HG03565 (cell line): Measurements from ENCODE around the gene CMIP.

Experiments
- ATAC-seq: cut with Tn5 transposase; IDR thresholded peaks from one replicate; pipeline ENCODE4 v1.9.1; 2021; ENCODE audit warnings: mild to moderate bottlenecking, moderate library complexity; ENCODE audit not compliant: unreplicated experiment

The CMIP gene

DNA sequence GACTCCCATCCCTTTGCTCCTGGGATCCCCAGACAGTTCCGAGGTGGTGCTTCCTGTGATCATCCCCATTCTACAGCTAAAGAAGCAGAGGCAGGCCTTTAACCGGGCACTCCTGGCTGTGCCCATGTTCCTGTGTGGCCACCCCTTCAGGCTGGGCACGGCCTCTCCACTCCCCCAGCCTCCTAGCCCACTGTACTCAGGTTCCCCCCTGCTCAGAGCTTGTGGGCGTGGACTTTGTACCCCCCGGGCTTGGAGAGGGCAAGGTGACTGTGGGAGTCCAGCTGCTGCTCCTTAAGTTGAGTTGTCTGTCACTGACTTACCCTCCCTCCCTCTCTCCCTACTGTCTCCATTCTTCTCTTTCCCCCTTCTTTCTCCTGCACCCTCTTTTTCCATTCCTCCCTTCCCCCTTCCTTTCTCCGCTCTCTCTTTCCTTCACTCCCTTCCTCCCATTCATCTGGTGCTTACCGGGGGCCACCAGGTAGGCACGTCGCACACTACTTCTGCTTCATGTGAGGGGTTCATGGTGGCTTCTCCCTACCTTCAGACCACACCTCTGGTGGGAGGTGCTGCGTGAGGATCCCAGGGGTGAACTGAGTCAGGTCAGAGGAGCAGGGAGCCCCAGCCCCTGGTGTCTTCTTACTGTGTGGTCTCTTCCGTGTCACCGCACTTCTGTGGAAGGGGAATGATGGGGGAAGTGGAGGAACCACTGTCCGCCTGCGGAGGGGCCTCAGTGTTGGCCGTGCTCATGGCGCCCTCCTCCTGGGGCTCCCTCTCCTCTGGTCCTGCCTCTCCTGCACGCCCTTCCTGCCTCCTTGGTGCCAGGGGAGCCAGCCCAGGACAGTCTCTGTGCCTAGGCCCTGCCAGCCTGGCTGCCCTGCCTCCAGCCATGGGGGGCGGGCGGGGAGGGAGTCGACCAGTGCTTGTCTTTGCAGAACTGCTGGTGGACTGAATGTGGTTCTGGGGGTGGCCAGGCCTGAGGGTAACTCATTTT lies 29.7 kb downstream of the CMIP start:
- no peak for ATAC-seq

DNA sequence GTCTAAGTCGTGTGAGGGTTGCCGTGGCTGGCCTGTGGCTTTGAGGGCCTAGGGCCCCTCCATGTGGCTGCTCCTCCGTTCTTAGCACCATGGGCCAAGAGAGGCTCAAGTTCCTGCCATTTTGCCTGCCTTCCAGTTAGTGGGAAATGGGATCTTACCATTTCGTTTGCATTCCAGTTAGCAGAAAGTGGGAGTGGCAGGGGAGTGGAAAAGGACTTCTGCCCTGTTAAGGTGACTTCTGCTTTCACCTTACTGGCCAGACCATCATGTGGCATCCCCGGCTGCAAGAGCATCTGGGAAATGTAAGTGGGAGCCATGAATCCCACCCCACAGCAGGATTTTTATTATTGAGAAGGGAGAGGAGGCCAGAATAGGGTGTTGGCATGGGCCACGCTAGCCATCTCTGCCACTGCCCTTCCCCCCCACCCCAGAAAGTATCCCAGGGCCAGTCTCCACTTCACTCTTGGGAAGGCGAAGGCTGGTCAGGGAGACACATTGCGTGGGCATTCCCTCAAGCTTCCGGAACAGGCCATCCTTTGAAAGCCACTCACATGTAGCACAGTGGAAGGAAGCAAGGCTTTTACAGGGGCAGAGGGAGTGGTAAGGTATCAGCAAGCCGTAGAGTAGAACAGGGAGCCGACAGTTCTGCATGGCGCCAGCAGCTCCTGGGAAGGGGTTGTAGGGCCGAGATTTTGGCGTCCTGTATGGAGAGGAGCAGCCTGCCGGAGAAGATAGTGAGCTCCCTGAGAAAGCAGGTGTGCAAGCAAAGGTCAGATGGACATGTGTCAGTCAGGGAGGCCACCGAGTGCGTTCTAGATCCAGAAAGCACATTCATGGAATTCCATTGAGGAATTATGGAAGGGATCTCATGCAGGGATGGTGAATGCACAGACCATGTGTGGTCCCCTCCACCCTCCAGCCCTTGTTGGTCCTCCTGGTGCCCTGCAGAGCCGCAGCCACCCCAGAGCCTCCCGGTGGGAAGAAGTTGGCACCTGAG lies 33.4 kb downstream of the CMIP start:
- ATAC-seq = no peak

DNA sequence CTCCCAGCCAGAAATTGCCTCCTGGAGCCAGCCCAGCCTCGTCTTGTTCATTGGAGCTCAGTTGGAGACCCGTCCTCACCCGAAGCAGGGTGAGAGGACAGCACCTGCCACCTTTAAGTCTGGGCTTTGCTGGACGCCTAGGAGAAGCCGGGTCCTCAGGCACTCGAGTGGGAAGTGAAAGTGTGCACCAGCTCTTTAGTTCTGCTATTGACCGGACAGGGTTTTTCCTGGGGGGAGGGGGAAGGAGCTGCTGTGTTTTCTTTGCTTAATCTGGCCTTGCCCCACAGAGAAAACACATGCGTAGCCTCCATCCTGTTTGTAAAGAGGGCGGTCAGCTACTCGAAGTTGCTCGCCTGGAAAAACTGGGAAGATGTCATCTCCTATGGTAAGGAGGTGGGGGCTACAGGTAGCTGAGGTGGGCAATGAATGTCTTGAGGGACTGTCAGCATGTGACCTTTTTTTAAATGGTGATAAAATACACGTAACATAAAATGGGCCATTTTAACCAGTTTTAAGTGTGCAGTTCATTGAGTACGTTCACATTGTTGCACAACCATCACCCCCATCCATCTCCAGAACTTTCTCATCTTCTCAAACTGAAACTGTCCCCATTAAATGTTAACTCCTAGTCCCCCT lies 34.4 kb downstream of the CMIP start:
- peak; percentile 35 for ATAC-seq

DNA sequence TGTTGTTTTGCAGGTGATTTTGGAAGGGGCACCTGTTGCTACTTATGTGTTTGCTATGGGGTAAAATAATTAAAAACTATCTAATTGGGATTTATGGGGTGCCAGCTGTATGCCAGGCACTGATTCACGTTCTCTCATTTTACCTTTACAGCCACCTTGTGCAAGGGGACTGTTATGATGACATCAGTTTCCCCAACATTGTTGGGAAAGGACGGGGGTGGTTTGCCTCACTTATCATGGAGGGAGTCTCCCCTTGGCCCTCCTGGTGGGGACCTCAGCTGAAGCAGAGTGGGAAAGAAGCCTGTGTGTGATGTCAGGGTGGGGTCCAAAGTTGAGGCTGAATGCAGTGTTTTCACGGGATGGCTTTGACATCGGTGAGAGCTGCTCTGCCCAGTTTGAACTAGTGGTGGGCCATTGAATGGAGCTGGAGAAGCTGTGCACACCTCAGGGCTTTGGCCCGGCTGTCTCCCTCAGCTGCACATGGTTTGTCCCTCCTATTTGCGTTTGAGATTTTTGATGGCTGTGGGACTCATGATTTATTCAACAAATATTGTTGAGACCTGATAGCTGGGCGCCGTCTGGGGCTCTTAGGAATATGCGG lies 36.1 kb downstream of the CMIP start:
- ATAC-seq = no peak

DNA sequence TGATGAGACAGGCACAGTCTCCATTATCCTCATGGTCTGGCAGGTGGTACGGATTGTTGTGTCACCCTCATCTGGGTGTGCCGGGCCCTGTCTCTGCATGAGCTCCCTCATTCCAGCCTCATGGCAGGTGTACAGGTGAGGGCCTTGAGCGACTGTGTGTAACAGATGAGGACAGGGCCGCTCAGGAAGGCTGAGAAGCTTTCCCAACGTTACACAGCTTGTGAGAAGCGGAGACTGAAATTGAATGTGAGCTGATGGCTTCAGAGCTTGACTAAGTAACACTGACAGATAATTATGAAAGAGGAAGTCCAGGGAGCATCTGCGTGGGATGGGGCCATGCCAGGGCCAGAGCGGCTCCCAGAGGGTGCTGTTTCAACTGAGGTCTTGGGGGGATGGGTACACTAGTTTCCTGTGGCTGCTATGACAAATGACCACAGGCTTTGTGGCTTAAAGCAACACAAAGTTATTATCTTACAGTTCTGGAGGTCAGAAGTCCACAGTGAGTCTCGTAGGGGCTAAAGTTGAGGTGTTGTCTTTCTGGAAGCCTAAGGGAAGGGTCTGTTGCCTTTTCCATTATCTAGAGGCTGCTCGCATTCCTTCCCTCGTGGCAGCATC lies 36.7 kb downstream of the CMIP start:
- ATAC-seq = peak; percentile 93

DNA sequence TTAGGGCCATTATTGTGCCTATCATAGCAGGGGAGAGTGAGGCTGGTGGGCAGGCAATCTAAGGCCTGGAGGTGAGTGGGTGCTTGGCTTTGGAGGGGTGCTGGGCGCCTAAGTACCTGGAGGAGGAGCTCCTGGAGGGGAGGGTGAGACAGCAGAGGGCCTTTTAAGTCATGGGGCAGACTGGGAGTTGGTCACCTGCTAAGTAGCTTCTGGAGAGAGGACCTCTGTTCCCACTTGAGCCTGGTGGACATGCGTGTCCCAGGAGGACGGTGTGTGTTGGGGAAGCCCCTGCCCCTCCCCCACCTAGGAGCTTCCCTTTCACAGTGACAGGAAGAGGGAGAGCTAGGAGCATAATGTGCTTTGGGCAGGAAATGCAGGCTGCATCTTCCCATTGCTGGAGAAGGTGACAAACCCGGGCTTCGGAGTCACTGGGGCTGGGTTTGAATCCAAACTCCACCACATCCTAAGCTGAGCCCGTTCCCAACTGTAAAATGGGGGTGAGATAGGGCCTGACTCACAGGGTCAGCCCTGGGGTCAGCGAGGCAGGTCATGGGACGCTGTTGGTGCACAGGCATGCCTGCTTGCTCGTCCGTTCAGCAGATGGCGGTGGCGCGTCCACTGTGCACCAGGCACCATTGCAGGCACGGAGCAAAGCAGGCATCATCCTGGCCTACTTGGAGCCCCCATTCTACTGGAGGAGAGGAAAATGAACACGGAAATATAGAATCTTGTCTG lies 37.9 kb downstream of the CMIP start:
- no peak for ATAC-seq

DNA sequence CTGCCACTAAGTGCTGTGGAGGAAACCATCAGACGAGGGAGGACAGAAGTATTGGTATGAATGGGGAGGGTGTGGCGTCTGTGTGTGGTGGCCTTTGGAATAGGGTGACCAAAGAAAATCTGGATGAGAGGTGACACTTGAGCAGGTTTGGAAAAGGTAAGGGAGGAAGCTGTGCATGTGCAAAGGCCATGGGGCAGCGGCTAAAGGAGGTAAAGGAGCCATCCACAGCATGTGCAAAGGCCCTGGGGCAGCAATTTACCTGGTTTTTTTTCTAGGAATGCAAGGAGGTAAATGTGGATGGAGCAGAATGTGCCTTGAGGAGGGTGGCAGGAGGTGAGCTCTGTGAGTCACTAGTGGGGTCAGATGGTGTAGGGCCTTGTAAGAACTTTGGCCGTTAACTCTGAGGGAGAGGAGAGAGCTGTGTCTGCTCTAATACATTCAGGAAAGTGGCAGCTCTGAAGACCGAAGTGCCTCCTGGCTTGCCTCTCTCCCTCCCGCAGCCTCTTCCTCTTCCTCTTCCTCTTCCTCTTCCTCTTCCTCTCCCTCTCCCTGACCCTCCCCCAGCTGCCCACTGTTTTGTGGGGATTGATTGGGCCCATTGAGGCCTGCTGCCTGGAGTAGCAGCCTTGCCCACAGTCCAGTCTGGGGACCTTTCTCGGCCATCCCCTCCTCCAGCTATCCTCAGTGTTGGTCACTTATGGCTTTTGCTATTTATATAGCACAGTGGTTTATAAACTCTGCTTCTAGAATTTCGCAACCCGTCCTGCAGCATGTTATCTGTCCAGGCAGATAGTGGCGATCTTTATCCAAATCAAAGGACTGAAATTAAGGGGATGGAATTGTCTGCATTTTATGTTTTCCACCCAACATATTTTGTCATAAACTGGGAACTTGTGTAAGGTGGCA lies 38.7 kb downstream of the CMIP start:
- ATAC-seq = no peak

DNA sequence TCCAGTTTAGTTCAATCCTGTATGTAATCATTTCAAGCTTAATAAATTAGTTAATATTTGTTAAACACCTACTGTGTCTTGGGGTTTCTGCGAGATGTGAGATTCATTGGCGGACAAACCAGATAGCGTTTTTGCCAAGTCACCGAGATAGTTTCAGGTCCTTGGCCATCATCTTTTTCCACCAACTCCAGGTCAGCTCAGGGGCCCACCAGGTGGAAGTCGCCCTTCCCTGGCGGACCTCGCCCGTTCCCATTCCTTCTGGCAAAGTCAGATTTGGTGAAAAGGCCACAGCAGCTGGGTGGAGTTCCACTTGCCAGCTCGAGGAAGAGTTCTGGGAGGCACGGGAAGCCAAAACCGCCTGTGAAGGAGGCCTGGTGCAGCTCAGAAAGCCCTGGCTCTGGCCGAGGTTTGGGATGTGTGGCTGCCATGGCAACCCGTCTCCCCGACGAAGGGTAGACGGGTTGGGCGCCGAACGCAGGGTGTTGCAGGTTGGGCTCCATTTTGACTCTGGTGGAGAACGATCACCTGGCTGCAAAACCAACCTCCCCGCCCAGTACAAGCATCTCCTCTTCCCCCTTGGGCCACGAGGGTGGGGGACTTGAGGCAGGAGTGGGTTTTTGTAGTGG lies 39.5 kb downstream of the CMIP start:
- no peak for ATAC-seq

DNA sequence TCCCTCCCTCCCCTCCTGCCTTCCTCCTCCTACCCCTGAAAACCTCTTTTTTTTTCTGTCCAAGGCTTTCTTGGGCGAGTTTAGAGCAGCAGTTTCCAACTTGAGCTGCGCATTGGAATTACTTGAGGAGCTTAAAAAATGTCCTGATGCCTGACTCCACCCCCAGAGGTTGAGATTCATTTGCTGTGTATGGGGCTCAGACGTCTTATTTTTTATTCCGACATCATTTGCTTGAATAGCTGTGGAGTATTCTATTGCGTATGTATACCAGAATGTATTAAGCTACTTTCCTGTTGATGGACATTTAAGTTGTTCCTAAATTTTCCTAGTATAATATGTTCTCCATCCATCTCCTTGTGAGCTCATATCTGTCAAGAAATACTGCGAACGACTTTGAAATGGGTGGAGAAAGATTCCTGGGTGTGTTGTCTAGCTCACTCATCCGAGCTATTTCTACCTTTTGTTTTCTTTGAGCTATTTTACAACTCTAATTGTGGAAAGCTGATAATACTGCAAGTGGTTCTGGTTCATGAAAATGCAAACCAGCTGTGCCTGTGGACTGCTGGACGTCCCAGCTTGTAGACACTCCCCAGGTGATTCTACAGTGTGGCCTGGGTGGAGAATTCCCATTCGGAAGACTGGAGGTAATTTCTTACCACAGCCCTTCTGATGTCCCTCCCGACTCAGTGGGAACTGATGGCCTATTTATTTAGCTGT lies 40.5 kb downstream of the CMIP start:
- ATAC-seq = no peak

DNA sequence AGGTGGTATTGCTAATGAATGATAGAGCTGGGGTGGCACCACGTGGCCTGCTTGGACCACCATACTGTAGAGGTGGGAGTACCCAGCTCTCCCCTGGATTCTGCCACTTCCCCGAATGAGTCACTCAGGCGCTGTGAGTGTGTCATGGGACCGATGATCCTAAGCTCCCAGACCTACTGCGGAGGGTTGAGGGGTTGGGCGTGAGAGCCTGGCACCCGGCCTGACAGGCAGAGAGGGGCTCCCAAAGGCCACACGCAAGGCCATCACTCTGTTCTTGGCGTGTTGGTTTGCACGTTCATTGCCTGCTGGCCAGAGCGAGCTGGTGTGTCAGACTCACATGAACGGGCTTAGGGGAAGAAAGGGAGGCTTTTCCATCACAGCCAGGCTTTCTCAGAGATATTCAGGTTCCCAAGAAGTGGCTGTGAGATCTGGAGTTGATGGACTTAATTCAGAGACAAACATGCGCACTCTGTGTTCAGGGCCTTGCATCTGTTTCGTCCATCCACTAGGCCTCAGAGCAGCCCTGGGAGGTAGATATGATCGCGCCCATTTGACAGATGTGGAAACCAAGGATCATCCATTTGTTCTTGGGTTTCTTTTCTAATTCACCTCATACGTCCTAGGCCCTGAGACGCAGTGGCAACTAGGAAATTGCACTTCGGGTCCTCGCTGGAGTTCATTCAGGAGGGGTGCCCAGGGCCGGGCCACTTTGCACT lies 41.4 kb downstream of the CMIP start:
- no peak for ATAC-seq

DNA sequence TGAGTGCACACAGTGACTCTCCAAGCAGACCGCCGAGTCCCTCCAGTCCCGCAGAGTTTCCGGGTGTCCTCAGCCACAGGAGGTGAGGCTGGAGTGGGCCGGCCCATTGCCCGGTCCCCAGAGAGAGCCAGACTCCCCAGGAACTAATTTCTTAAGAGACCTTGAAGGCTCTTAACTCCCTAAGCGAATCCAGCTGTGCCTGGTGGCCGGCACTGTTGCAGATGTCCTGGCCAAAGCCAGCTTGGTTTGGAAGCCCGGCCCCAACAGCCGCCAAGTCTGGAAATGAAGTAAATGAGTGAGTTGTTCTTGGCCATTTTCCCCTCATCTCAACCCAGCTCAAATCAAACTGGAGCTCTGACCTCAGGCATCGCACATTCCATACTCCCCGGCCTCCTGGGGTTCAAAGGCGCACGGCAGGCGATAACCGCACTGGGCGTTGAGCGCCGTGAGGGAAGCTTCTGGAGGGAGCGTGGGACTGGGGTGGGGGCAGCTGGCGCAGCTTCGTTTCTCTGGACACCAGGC lies 42.0 kb downstream of the CMIP start:
- no peak for ATAC-seq

DNA sequence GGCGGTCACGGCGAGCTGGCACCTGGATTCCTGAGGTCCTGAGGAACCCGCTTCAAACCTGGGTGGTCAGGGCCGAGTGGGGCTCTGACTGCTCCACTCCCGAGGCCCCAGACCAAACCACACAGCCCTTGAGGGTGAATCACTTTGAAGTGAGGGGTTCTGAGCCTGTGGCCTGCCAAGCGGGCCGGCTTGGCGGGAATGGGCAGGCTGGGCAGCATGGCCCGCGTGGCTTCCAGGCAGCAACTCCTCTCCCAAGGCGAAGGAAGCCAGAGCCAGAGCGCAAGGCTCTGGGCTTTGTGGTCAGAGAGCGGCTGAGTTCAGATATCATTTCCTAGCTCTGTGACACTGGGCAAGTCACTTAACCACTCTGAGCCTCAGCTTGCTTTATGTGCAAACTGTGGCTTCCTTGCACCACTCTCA lies 42.7 kb downstream of the CMIP start:
- no peak for ATAC-seq

DNA sequence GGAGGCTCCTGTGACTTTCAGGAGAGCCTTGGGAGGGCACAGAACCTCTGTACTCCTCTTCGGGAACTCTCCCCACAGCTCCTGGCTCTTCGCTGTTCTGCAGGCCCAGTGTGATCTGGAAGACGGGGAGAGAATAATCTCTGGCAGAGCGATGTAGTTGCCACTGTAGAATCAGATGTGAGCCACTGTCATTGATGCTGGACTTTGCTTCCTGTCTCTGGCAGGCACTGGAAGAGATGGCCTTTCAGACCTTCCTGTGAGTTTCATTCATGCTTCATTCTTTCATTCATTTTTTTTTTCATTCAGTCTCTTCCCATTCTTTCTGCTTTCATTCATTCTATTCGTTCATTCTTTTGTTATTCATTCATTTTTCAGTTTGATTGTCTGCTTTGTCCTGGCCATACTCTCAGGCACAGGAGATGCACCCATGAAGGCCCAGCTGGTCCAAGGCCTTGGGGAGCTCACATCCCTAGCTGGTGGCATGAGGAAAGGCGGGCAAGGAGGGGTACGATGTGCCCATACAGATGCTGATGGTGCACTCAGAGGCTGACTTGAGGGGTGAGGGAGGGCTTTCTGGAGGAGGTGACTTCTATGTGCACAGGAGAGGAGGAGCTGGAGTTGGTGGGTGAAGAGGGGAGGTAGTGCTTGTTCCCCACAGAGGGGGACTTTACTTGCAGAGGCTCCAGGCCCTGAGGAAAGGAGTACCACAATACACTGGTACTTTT lies 44.2 kb downstream of the CMIP start:
- ATAC-seq = no peak

DNA sequence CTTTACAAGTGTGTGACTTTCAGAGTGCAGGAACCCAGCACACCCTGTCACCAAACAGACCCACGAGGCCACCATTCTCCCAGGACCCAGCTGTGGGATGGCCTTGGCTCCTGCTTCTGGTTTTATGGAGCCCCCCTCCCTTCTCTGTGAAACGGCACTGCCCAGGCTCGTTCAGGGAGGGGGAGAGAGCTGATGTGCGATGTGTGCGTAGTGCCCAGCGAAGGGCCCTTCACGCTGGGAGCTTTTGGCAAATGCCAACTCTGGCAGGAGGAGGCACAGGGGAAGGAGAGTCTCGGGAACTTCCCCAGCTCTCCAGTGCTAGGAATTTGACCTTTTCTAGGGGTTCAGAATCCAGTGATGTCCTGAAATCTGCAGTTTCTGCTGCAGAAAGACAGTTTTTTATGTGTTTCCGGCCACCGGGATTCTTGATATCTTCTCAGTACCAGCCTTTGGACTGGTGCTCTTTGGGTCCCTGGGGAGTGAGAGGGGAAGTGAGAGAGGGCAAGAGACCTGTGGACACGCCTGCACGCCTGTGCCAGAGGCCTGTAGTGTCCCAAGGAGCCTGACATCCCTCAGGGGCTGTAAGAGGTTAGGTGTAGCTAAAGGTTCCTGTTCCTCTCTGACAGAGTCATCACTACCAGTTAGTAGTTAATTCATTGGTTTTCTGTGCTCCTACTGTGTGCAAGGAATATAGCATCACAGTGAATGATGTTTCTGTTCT lies 45.1 kb downstream of the CMIP start:
- ATAC-seq = no peak

DNA sequence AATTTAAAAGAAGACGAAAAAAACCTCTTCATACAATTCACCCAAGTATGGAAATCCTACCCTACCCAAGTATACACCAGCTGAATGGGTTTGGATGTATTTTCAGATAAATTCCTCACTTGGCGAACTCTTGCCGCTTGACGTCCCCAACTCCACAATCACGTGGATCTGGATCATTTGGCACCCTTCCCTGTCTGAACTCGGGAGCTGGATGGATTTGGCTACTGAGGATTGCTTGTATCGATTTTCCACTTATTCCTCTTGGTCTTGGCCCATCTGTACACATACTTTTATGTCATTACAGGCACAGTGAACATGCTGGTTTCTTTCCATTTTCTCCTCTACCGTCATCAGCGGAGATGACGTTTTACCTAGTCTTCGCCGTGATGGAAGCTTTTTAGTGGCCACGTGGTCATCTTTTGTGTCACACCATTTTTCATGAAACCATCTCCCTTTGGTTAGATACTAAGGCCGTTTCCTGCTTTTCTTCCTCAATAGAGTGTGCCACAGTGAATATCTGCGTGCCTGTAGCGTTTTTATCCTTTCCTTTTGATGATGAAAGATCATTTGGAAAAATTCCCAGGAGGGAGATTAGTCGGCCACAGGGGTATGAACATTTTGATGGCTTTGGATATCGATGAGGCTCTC lies 47.1 kb downstream of the CMIP start:
- ATAC-seq = no peak
